Activated CD8-positive, alpha-beta memory T cell treated with anti-CD3 and anti-CD28 coated beads, Interleukin-2, amount 50 U/mL, for 24 hours (primary cell): ENCODE measurements around the gene SELENOI.
"Not testable (repeated sequence)": the region's sequence is repeated elsewhere in the genome, so short reads cannot be mapped to it uniquely, and the experiment has no call there.

ENCODE experiments used
- DNase-seq: peaks from one replicate; pipeline ENCODE4 v3.0.0-alpha.2; 2020; ENCODE audit errors: extremely low read depth

Gene SELENOI

DNA sequence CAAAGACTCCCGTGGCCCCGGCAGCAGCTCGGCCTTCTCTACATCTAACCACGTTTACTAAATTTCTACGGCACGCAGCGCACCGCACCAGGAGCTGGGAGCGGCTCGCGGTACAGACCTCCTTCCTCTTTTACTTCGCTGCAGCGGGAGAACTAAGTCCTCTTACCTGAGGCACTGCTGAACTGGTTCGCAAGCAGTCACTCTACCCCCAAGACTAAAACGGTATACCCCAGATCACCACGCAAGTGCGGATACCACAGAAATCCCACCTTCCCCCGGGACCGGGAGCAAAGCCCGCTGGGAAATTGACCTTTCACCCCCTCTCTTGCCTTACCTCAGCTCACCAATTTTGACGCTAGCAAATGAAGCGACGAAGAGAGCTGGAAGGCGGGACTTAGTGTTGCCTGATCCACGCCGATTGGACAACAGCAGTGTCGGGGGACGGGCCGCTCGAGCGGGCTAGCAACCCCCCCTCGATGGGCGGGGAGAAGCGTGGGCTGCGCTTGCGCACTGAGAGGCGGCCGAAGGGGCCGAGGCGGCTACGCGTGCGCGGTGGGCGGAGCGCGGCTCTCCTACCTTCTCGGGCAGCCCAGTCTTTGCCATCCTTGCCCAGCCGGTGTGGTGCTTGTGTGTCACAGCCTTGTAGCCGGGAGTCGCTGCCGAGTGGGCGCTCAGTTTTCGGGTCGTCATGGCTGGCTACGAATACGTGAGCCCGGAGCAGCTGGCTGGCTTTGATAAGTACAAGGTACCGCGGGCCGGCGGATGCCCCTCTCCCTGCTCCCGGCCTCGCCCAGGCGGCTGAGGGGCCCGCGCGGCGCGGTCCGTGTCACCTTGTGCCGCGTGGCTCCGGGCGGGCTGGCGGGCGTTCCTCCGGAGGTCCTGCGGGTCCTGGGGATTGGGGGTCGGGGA, at the start of gene SELENOI:
Gene SELENOI, plus strand, starts transcription at position 599 of the 909 bp plus-strand sequence. Its CDS starts 90 bp downstream, at position 689.
- peak; percentile 96 for DNase-seq

- DNase-seq, result no peak
These were observed 48.9 kb upstream of the SELENOI start for GRCh38 chr2:26297061-26297460.

DNA sequence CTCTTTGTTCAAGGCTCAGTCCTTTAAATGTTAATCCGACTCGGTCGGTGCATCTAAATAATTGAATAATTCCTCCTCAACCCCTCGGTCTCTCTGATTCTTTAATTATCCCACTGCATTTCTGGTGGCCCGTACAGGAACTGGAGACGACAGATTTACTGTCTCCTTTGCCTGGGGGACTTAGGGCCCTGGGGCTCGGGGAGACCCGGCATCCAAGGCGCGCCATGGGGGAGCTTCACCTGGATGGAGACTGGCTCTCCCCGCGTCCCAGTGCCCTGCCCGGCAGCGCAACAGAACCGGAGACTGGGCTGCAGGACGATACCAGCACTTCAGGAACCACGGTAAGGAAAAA, 47.7 kb upstream of the SELENOI start:
- DNase-seq, result no peak

DNA sequence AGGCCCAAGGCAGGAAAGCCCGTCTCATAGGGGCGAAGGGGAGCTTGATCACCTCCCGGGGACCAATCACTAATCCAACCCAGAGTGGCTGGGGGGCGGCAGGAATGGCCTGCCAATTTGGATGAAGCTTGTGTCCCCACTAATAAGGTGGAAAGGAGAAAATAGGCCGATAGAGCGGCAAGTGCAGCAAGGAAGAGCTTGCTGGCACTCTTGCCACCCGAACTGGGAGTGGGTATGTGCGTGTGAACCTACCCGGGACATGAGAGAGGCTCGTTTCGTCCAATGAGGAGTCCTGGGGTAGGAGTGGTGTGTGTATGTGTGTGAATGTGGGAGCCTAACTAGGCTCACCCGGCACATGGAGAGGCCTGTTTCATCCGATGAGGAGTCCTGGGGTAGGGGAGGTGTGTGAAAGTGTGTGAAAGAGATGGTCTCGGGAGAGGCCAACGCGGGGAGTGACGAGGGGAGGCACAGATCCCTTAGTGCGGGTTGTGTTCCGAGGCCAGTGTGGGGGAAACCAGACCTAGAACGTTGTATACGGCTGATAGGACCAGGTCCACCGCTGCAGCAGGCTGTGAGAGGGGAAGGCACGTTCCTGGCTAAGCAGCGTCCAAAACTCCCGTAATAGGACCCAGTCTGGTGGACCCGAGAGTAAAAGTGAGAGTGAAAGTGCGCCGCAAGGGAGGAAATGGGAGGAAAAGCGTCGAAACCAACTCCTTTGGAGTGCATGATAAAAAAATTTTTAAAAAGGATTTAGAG, 47.1 kb upstream of the SELENOI start:
- no peak for DNase-seq

DNA sequence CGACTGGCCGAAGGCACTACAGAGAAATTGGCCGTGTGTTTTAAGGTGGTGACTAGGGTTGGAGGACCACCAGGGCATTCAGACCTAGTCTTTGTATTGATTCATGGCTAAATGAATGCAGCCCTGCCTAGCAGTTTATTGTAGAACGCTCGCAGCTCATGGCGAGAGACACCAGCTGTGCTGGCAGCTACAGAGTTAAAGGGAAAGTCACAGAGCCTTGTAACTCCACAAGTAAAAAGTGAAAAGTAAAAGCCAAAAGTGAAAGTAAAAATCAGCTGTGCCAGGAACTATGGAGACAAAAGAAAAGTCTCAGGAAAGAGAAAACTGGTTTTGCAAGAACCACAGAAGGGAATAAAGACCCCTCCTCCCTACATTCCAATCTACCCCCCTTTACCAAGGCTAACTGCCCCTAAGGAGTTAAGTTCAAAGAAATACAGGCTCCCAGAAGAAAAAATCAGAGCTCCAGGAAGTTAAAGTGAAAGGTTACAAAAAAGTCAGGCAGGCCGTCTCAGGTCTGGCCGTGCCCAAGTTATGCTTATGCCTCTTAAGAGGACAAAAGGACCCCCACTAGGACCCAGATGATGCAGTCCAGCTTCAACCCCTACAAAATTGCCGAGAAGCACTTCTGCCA, 46.4 kb upstream of the SELENOI start:
- DNase-seq, result no peak

GRCh38 chr2:26300234-26300925, 45.6 kb upstream of the SELENOI start:
- DNase-seq, result no peak

DNA sequence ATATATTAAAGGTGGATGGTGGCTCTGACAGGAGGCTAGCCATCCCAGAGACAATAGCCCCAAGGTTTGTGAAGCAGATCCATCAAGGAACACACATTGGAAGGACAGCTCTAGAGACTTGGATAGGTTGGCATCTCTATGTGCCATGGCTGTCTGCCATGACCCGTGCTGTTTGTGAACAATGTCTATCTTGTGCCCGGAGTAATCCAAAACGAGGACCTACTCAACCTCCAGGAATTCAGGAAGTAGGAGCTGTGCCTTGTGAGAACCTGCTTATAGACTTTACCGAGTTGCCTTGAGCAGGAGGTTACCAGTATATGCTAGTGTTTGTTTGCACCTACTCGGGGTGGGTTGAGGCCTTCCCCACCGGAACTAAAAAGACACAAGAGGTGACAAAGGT, 43.1 kb upstream of the SELENOI start:
- no peak for DNase-seq

DNA sequence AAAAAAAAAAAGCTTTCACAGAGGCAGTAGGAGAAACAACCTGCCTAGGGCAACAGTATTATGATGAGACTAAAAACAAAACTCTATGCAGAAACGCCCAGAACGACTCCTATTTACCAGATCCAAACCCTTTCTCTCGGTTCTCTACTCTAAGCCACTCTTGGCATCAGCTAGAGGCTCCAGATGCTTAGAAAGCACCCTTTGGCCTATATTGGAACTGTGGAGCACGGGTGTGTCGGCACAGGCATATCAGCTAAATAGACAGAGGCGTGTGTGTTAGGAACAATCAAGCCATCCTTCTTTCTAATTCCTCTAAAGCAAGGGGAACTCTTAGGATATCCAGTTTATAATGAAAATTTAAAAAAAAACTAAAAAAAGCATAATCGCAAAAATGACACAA, 40.8 kb upstream of the SELENOI start:
- DNase-seq, result not testable (repeated sequence)

DNA sequence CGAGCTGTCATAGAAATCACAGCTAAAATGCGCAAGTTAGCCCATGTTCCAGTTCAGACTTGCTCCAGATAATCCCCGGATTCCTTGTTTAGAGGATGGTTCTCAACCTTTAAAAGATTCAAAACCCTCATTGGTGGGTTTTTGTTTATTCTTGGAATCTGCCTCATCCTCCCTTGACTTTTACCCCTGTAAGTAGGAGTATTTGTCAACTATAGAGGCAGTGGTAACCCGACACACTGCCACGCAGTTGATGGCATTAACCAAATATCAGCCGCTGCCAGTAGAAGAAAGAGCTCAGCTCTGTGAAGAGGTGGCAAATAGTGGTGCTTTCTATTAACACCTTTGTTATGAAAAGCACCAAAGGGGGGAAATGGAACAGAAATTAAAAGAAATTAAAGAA, 40.4 kb upstream of the SELENOI start:
- DNase-seq, result no peak

DNA sequence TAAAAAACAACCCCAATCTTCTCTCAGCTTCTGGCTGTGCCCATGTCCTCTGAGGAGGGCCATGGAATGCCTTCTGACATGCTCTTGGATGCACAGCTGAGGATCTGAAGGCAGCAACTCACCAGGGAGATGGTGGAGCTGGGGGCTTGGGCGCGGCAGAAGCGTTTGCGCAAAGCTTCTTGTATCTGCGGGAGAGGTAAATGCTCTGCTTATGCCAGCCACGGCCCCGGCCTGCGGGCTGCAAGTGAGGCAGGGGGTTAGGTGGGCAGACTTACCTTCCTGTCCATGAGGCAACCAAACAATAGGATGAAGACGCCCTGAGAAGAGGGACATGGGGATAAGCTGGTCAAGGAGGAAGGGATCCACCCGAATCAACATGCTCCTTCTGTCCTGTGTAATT, 36.0 kb upstream of the SELENOI start:
- no peak for DNase-seq

DNA sequence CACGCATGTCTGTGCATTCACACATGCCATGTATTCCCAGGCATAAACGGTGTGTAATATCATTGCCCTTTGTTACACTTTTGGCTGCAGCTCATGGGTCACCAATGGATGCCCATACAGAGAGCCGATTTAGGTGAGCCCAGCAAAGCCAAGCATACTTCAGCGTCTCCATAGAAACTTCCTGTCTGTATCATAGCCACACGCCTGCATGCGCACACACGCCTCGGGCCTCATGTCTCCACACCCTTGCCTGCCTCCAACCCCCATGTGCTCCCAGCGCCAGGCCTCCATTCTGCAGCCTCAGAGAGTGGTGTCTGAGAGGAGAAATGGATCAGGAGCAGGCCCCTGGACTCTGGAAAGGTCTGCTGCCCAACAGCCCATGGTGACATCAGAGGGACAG, 33.5 kb upstream of the SELENOI start:
- DNase-seq, result no peak

GRCh38 chr2:26313446-26313845, 32.5 kb upstream of the SELENOI start:
- DNase-seq, result no peak

DNA sequence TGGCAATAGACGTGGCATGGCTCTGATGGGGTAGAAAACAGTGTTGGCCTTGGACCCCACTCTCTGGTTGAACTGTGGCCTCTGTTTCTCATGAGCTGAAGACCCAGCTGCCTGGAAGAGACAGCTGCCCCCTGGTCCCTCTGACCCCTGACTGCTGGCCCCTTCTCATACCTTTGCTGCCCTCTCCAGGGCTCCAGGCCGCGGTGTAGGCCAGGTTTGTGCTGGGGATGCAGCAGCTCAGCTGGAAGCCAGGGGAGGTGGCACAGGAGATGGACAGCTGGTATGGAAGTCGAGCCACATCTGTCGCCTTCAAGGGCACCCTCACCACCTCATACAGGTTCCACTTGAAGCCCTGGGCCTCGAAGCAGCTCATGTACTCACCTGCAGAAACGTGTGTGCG, 31.7 kb upstream of the SELENOI start:
- DNase-seq, result no peak

DNA sequence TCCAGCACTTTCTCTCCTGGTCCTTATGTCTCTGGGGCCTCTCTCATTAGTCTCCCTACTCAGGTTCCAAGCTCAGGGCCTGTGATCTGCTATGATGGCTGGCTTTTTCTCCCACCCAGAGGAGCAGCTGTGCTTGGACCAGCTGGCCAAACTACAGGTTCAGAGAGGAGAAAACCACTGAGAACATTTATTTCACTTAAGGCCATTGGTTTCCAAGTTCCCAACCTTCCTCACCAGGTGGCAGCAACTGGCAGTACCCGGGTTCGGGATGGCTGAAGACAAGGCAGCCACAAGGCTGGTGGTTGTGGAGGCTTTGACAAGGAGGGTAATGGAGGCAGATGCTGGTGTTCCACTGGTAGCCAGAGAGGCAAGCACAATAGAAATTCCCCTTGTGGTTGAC, 29.9 kb upstream of the SELENOI start:
- no peak for DNase-seq

GRCh38 chr2:26316845-26317244, 29.1 kb upstream of the SELENOI start:
- no peak for DNase-seq

- DNase-seq, result no peak
These were observed 28.4 kb upstream of the SELENOI start for GRCh38 chr2:26317377-26318105.

DNA sequence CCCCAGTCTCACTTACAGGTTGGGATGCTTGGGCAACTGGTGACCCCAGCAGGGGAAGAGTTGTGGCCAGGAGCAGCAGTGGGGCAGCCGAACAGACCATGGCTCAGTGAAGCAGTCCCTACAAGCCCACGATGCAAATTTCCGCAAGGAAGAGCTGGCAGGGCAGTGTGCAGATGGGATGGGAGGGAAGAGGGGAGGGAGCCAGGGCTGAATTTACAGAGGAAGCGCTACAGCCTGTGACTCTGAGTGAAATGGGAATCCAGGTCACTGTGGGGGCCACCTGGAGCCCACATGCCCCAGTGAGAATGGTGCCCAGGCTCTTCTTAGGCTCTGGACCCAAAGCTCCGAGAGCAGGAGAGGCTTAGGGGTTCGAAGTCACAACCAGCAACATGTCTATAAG, 27.0 kb upstream of the SELENOI start:
- no peak for DNase-seq

DNA sequence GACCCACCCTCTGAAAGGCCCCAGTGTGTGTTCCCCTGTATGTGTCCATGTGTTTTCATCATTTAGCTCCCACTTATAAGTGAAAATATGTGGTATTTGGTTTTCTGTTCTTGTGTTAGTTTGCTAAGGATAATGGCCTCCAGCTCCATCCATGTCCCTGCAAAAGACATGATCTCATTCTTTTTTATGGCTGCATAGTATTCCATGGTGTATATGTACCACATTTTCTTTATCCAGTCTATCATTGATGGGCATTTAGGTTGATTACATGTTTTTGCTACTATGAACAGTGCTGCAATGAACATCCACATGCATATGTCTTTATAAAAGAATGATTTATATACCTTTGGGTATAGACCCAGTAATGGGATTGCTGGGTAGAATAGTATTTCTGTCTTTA, 21.5 kb upstream of the SELENOI start:
- not testable (repeated sequence) for DNase-seq

DNA sequence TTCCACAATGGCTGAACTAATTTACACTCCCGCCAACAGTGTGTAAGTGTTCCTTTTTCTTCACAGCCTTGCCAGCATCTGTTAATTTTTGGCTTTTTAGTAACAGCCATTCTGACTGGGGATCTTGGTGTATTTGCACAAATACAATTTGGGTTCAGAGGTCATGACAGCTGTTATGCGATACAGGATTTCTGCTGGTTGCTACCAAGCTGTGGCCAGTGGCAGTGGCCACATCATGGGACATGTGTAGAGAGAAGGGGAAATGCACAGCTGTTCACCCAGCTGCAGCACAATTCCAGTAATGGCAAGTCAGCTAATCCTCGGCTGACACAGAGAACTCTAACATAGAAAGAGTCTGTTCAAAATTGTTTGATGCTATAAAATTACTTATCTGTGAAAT, 21.0 kb upstream of the SELENOI start:
- DNase-seq, result no peak

GRCh38 chr2:26325851-26326250, 20.1 kb upstream of the SELENOI start:
- DNase-seq, result no peak

- no peak for DNase-seq
These were observed 19.4 kb upstream of the SELENOI start for GRCh38 chr2:26326514-26326913.
